OCI-LY1 (cell line): ENCODE data around the gene KLF17.

Source experiments
- CTCF ChIP-seq: fragments of 200-600 bp; sonication (generic), shearing (Covaris generic); IDR thresholded peaks from 2 replicates; pipeline ENCODE4 v1.5.1; 2017; ENCODE audit warnings: mild to moderate bottlenecking, antibody characterized with exemption, low read length, moderate library complexity, mixed read lengths
- EZH2 ChIP-seq: fragments of 200-600 bp; sonication (generic), shearing (Covaris generic); IDR thresholded peaks from 2 replicates; pipeline ENCODE4 v1.8.0; 2017; ENCODE audit warnings: borderline replicate concordance, mixed run types, mild to moderate bottlenecking, antibody characterized with exemption, low read length, moderate library complexity, mixed read lengths

- TF ChIP-seq CTCF (no peak), EZH2 (no peak)
These were observed 17.3 kb downstream of the KLF17 start for GRCh38 chr1:44135886-44136285.
